ENCODE measurements around the gene TRHDE. TPM values are rescaled to one million over a fixed set of nuclear protein-coding genes. Genes with fewer than 3 reads are reported as not detected.

Gene TRHDE
- total RNA-seq, 1 donor from 2014 or later: 0.64 TPM

DNA sequence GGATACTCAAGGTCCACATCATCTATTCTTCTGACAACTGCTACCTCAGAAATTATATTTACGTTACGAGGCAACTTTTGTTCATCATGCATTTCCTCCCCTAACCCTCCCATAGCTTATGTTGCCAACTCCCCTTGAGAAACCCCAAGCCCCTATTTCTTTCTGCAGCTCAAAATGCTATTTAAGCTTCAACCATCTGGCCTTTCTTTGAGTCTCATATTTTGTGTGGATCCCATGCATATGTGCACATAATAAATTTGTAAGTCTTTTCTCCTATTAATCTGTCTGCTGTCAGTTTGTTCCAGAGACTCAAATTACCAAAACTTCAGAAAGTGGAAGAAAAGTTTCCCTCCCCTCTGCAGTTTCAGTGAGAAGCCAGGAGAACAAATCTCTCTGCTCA, 444.1 kb downstream of the TRHDE start:
- Mint-ChIP-seq H3K4me3 (ENCODE audit: unreplicated experiment) (no peak overlapping the region), H3K36me3 (ENCODE audit: unreplicated experiment) (no peaks in the 10 kb centered on the region), H3K9me3 (ENCODE audit: unreplicated experiment) (peaks cover 11% of the 10 kb centered on the region), H3K27me3 (ENCODE audit: unreplicated experiment) (no peaks in the 10 kb centered on the region), H3K4me1 (ENCODE audit: unreplicated experiment) (no peaks in the 10 kb centered on the region), H3K27ac (ENCODE audit: unreplicated experiment) (no peak overlapping the region)
- TF ChIP-seq, protein P1, sequence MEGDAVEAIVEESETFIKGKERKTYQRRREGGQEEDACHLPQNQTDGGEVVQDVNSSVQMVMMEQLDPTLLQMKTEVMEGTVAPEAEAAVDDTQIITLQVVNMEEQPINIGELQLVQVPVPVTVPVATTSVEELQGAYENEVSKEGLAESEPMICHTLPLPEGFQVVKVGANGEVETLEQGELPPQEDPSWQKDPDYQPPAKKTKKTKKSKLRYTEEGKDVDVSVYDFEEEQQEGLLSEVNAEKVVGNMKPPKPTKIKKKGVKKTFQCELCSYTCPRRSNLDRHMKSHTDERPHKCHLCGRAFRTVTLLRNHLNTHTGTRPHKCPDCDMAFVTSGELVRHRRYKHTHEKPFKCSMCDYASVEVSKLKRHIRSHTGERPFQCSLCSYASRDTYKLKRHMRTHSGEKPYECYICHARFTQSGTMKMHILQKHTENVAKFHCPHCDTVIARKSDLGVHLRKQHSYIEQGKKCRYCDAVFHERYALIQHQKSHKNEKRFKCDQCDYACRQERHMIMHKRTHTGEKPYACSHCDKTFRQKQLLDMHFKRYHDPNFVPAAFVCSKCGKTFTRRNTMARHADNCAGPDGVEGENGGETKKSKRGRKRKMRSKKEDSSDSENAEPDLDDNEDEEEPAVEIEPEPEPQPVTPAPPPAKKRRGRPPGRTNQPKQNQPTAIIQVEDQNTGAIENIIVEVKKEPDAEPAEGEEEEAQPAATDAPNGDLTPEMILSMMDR (IDR thresholded peaks at IDR 0.05): no peak
- no peak for DNase-seq (ENCODE audit: extremely low spot score, unreplicated experiment)

DNA sequence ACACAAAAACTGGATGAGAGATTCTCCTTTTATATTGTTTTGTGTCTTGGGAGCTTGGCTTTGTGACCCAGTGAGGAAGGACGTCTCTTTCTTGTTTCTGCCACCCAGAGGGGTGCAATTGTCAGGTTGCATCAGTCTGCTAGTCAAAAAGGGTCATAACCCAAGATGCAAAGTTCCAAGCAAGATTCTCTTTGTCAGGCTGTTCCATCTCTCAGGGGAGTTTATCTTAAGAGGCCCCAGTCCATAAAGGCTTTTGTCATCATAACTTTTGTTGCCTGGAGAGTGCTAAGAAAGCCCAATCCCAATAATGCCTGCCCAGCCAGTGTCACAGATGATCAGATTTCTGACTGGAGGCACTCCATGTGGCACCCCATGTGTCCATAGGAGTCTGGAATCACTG, 444.9 kb downstream of the TRHDE start:
- no peak overlapping the region for H3K27ac Mint-ChIP-seq (ENCODE audit: unreplicated experiment)
- no peaks in the 10 kb centered on the region for H3K4me1 Mint-ChIP-seq (ENCODE audit: unreplicated experiment)

More for the DNA sequence above, 444.9 kb downstream of the TRHDE start:
- Mint-ChIP-seq H3K36me3 (ENCODE audit: unreplicated experiment) (no peaks in the 10 kb centered on the region), H3K9me3 (ENCODE audit: unreplicated experiment) (peaks cover 11% of the 10 kb centered on the region), H3K27me3 (ENCODE audit: unreplicated experiment) (no peaks in the 10 kb centered on the region), H3K4me3 (ENCODE audit: unreplicated experiment) (no peak overlapping the region)
- TF ChIP-seq, protein P1 (IDR thresholded peaks at IDR 0.05): no peak
- DNase-seq (ENCODE audit: extremely low spot score, unreplicated experiment): no peak
